Stimulated activated CD4-positive, alpha-beta T cell treated with anti-CD3 and anti-CD28 coated beads, Interleukin-4, amount 100 ng/mL, for 1 hour (primary cell): Measurements from ENCODE around the gene AGTPBP1.

ENCODE experiments used
- DNase-seq: peaks from one replicate; pipeline ENCODE4 v3.0.0-alpha.2; 2020

The AGTPBP1 gene

DNA sequence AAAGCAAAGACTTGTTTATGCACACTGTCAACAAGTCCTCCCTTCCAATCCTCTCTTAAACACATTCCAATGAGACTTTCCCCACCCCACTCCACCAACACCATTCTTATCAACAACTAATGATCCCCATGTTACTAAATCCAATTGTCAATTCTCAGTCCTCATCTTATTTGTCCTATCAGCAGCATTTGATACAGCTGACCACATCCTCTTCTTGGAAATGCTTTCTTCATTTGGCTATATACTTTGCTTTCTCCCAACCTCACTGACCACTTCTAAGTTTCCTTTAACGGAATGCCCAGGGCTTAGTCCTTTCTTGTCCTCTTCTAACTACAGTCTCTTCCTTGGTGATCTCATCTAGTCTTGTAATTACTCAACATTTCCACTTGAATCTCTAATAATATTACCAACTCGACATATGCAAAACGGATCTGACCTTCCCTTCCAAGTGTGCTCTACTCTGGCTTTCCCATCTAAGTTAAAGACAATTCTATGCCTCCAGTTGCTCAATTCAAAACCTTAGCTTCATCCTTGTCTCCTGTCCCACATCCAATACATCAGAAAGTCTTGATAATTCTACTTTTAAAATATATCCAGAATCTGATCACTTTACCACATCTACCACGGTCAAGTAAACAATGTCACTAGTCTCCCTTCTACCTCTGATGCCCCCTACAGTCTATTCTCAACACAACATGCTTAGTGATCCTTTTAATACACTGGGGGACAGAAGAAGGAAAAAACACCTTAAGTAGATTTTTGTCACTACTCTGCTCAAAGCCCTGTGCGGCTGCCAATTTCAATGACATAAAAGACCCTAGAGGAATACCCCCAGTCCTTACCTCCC is 25.5 kb downstream of the AGTPBP1 start:
- no peak for DNase-seq

DNA sequence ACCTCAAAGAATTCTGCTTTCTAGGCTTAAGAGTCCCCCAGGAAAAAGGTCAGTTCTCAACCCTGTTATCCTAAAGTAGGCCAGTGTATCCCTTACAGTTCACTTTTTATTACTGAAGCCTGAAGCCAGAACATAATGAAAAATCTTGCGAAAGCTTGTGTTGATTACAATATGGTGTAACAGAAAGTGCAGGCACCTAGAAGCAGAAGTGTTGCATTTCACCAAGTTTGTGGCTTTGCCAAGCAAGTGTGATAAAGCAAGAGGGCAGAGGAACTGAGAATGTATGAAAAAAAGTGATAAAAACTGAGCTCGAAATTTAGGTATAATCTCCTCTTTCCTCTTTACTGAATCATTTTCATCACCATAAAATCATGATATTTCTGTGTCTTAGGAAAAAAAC is 26.2 kb downstream of the AGTPBP1 start:
- no peak for DNase-seq

DNA sequence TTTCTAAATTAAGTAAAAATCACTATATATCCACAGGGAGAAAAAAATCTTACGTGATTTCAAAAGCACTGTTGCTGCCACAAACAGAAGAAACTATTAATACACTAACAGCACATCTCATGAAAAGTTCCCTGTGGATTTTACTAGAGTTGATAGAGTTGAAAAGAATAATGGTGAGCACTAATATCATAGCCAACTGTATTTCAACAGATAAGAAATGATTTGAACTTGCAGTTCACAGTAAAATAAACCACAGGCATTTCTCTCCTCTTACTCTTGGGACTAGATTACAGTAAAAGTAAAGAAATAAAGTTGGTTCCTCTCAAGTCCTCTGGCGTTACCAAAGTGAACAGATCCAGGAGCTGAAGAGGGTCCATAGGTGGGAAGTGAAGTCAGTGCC is 27.9 kb downstream of the AGTPBP1 start:
- DNase-seq = no peak

DNA sequence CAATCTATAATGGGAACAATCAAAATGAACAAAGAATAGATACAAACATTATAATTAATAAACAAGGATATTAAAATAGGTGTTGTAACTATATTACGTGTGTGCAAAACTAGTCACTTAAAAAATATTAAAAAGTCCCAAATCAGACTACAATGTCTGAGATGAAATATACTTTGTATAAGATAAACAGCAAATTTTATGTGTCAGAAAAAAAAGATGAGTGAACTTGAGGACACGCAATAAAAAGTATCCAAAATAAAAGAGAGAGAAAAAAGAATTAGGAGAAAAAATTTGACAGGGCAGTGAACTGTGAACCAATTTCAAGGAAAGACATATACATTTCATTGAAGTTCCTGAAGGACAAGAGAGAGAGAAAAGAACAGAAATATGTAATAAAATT is 37.0 kb downstream of the AGTPBP1 start:
- DNase-seq = no peak

DNA sequence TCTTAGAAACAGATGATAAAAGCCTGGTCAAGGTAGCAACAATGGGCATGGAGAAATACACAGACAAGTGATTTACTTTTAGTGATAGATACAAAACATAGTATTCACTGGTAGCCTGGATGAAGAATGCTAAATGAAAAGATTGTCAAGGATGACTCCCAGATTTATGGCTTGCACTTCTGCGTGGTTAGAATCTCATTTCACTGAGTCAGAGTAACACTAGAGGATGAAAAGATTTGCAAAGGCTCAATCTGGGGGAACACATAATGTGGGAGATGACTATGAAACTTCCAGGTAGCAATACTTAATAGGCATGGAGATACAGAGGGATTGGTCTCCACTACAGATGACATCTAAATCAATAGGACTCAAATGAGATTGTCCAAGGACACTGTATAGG is 38.4 kb downstream of the AGTPBP1 start:
- no peak for DNase-seq

DNA sequence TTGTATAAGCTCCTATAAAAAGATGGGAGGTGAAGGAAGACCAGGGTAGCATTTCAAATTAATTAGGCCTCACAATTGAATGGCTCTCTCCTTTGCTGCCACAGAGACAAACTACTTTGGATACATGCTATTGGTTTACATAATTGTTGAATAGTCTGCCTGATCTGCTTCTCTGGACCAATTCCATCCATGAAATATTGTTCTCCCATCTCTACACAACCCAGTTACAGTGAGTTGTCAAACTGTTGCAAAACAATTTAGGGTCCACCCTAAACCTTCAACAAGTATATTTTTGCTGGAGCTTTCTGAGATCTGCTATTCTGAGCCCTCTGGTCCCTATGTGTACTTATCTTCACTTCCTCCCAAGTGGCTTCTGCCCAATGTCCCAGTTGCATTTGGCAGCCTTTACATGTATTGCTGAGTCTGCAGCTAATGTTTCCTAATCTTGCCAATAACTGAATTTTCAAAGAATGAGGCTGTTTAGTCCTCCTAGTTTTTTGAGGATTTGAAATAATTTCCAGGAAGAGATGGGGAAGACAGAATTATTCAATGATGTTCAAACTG is 38.9 kb downstream of the AGTPBP1 start:
- DNase-seq = no peak

DNA sequence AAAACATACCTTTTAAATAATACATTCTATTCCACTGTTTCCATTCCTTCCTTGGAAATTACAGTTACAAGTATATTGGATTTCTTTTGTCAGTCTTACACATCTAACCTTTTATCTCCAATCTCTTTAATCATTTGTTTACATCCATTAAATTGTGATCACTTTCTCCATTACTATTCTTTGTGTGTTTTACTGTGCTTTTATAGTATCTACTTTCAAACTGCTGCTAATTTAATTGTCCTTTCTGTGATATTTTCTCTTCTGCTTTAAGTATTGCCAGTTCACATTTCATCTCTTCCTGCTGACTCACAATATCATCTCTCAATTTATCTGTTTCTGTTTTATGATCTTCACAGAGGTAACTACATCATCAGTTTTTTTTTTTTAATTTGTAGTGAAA is 39.6 kb downstream of the AGTPBP1 start:
- DNase-seq = no peak

DNA sequence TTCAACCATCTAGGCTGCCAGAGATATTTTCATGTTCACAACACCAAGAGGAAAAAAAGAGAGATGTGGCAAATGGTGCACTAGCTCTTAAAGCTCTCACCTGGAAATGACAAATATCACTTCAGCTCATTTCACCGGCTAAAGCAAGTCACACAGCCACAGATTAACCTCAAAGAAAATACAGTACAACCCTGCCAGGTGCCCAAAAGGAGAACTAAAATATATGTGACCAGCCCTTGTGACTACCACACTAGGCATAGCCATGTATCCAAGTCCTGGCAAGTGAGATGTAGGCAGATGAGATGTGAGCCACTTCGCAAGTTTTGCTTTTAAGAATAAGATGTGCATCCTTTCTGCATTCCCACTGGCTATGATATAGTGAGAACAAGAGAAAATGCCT is 41.4 kb downstream of the AGTPBP1 start:
- DNase-seq = no peak

DNA sequence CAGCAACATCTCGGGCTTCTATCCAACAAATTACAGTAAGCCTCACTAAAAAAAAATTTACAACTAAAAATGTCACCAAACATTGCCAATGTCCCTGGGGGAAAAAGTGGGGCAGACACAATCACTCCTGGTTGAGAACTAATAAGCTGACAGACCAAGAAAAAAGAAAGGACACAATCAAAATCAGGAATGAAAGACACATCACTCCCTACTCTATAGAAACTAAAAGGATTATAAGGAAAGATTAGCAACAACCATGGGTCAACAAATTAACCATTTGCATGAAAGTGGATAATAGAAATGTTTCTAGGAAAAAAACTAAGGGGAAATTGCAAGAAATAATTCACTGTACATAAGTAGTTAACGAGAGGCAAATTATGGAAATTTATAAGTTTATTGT is 53.4 kb downstream of the AGTPBP1 start:
- no peak for DNase-seq

DNA sequence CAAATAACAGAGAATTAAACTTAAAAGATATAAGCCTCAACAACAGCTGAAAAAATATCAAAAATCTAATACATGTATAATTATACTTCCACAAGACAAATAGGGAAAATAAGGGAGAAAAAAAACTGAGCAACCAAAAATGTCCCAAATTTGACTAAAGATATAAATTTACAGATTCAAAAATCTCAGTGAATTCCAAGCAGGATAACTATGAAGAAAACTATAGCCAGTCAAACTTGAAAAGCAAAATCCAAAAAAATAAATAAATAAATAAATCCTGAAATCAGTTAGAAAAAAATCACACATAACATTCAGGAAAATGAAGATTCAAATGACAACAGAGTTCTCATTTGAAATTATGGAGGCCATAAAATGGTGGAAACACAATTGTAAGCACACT is 56.7 kb downstream of the AGTPBP1 start:
- DNase-seq = no peak

DNA sequence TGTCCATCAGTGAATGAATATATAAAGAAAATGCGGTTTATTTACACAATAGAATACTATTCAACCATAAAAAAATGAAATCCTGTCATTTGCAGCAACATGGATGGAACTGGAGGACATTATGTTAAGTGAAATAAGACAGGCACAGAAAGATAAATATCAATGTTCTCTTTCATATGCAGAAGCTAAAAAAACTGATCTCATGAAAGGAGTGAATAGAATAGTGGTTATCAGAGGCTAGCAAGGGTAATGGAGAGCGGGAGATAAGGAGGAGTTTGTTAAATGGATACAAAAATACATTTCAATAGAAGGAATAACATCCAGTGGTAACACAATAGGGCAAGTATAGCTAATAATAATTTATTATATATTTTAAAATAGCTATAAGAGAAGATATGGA is 65.0 kb downstream of the AGTPBP1 start:
- no peak for DNase-seq

DNA sequence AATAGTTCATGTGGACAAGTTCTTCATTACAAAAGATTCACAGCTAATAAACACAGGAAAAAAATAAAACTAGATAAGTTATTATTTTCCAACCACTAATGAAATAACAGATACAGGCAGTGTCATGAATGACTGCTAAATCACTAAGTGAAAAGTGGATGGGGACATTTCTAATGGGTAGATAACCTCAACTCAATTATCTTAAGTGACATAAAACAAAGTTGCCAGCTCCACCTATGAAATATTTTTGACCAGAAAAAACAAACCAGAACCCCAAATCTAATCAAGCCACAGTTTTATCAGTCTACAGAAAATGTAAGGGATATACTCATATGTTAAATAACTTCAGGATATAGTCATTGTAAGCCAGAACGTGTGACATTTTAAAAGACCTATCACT is 74.4 kb downstream of the AGTPBP1 start:
- DNase-seq = no peak

DNA sequence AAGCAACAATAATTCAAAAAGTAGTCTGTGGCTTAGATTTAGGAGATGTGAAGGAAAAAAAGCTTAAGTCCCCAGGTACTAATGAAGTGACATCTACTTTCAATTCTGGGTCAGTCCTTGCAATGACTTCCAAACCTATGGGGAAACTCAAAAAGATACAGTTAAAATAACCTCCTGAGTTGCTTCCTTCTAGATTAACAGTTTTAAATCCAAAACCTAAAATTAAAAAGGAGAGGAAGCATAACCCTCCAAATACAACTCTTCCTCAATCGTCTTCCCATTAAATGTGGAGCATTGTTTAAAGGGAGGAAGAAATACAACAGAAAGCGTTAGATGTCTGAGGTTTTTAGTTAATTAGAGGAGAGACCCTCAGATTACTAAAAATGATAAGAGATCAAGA is 75.7 kb downstream of the AGTPBP1 start:
- DNase-seq = no peak

DNA sequence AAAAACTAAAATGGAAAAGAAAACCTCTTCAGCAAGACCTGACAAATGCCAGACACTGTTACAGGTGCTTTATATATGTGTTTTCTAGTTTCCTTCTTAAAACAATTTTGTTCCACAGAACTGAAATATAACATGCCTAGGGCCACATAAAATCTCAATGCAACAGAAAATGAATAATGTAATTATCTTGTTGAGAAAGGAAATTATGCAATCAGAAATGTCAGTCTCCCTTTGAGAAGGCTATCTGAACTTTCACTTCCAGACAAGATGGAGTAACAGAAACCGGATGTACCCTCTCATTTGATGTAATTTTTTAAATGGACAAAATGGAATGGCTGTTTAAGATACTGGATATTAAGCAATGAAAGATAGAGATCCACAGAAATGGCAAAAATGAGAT is 79.2 kb downstream of the AGTPBP1 start:
- no peak for DNase-seq

DNA sequence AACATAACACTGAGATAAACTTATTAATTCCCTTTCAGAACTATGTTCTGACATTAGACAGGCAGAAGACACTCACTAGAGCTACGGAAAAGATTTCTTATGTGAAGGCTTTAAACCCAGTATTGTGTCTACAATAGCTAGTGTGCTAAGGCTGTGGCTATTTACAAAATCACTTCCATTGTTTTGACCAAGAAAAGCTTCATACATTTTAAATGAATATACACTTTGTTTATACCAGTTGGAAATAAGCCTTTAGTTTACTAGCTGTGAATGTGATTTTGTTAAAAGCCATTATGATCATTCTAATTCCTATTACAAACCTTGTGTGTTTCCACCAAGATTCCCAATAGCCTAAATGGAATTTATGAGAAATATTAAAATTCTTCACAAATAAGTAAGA is 83.0 kb downstream of the AGTPBP1 start:
- DNase-seq = no peak

DNA sequence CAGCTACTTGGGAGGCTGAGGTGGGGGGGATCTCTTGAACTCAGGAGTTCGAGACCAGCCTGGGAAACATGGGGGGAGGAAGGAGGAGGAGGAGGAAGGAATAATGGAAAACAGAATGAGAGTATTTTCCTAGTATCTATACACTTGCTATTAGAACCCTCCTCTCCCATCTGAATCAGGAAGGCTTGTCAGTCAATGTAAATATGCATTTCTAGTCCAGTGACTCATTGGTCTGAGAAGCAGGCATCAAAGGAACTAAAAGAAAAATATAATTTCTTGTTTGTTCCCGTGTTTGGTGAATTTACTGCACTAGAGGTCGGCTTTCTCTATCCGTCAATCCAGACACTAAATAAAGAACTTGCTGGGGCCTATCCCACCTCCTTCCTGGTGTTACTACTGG is 88.6 kb downstream of the AGTPBP1 start:
- no peak for DNase-seq

DNA sequence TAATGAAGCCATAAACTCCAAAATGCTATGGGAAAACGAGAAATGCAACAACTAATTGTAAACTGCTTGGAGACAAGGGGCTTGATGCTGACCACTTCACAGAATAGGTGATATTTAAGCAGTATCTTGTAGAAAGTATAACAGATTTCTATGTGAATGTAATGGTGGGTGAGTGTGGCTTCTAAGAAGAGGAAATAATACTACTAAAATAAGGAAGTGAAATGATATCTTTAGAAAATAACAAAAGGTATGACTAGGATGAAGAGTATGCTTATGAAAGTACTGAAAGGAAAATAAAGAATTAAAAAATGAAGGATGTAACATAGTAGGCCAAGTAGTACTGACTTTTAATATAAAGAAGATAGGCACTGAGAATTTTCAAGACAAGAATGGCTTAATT is 94.2 kb downstream of the AGTPBP1 start:
- DNase-seq = no peak

DNA sequence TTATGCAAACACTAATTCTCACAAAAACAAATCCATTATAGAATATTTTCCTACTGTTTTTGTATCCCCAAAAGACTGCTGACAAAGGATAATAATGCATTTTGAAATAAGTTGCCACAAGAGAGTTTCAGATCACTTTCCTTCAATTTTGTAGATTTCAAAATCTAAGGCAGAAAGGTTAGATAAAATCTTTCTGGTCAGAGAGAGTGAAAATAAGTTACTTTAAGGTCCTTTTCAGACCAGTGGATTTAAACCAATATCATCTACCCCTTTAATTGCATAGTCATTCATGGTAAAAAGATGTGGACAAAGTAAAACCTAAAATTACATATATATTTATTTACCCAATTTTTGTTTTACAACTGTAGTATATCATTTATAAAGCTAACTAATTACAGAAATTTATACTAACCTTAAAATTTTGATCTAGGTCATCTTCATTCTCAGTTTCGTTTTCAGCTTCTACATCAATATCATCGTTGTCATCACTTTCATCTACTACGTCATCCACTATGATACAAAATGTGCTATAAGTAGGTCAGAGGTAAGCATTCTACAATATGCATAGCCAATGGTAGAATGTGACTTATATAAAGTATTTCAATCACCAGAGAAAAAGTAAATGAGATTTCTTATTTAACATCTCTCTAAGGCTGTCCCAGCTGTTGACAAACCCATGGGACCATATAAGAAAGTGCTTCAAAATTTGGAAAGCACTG is 95.7 kb downstream of the AGTPBP1 start:
- no peak for DNase-seq

DNA sequence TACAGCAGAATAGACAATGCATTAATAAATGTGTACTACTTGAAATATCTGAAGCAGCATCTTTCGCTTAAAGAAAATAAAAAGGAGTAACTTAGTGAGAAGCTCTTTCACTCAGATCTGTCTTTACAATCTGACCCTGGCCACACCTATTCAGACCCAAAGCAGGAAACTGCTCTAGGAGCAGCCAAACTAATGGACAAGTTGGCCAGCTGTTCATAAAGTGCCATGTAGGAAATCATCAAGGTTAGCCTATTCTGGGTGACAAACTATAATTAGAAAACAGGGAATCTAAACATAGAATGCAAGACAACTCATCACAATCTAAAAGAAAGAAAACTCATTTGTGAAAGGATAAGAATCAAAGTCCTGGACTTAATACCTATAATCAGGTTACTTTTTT is 101.3 kb downstream of the AGTPBP1 start:
- no peak for DNase-seq

DNA sequence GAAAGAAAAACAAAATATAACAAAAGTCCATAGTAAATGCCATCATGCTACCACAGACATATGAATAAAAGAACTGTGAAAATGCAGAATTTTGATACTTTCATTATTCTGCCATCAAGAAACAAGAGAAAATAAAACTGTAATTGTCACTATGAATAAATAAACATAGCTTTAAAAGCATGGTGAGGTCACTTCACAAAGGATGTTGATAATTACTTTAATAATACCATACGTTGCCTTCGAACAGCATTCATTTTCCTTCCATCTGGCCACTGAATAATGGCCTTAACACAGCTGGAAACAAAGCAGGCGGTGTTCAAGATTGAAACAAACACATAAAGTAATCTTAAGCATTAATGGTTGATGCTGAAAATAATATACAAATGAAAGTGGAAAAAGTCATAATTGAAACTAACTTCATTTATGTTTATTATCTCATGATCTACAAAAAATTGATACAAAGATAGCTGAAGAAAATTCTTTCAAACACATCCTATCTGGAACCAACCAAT is 102.0 kb downstream of the AGTPBP1 start:
- DNase-seq = no peak

DNA sequence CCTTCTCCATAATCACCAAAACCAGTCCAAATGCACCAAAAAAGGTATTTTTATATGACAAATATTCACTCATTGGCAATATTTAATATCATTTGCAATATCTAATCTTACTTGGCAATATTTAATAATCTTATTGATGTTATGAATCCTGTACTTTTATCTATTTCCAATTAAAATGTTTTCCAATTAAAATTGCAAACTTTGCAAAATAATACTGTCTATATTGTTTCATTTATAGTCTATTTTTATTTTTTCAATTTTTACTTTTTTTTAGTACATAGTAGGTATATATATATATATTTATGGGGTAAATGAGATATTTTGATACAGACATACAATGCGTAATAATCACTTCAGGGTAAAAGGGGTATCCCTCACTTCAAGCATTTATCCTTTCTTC is 109.9 kb downstream of the AGTPBP1 start:
- DNase-seq = no peak

DNA sequence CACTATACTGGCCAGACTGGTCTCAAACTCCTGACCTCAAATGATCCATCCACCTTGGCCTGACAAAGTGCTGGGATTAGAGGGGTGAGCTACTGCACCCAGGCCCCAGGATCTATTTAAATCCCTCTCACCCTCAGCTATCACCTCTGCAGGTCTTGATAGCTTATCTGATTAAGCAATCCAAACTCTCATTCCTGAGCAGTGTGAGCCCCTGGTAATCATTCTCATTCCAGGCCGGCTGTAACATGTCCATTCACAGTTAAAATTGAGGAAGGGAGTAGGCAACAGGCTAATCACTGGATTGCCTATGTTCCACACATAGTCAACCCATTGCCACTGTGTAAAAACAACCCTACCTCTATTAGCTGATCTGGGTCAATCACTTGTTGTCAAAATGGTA is 111.1 kb downstream of the AGTPBP1 start:
- DNase-seq = no peak

DNA sequence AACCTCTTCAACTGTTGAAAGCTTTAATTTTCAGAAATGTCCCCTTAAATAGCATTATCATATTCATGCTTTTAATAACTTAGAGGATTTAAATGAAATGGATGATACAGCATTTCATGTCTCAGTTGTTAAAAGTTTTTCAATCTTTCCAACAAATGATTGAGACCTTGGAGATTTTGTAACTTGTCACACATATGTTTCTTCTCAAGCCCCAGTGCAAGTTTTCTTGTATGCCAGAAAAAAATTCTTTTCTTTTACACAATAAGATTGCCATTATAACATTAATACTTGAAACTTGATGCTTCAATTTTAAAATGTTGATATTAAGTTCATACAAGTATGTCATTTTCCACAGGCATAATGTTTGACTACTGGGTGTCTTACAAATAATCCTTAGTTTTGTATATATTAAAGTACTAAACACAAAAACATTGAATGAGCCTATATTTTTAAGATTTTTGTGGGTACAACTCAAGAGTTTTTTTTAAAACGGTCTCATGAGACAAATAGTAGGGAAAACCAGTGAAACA is 124.5 kb downstream of the AGTPBP1 start:
- no peak for DNase-seq

DNA sequence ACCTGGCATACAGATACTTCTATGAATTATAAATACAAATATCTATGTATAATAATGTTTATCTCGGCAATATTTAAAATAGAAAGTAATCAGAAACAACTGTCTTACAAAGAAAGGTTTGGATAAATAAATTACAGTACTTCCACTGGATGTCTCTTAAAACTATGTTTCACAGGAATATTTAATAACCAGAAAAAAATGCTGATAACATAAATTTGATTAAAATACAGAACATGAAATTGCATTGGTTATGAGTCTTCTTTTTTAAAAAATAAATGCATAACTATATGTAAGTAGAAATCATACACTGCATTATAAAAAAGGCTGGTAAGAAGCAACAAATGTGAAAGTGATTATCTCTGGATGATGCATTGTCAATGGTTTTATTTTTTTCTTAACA is 126.0 kb downstream of the AGTPBP1 start:
- no peak for DNase-seq
